ENCODE data around the gene FAIM2.

- TF ChIP-seq CTCF (IDR thresholded peaks at IDR 0.05; ENCODE audit: insufficient read depth, low read depth, low read length) (no peak), EZH2 (IDR thresholded peaks at IDR 0.05; ENCODE audit: insufficient read depth, low read length) (no peak)
Measured at GRCh38 chr12:49920915-49921286, 17.2 kb upstream of the FAIM2 start.
